T-cell (primary cell): ENCODE measurements around the gene FUT2. TPM values are rescaled to one million over a fixed set of nuclear protein-coding genes. Genes with fewer than 3 reads are reported as not detected.

Experiments used
- ATAC-seq, 4 experiments: fragments of 200-7000 bp in 3 of 4; fragments of 150-1000 bp in 1 of 4; cut with Tn5 transposase; replicated peaks in 1 of 4; 1 replicate in 3 of 4; 2 replicates in 1 of 4; pipeline ENCODE4 v1.10.0; 2021; ENCODE audit warnings: moderate library complexity in 3 of 4, mild to moderate bottlenecking in 2 of 4, moderate number of reproducible peaks in 1 of 4
- CTCF ChIA-PET, 2 donors: fragments of 300-600 bp; sonication (Branson Sonifier 250); formaldehyde crosslinking; loops; one replicate each; lab custom pipeline; 2022; ENCODE audit warnings: antibody characterized with exemption in 2 of 2; lab: Charles Lee
- POLR2A ChIA-PET, 2 donors: fragments of 300-600 bp; sonication (Branson Sonifier 250); formaldehyde crosslinking; loops; one replicate each; lab custom pipeline; 2022; ENCODE audit warnings: antibody characterized with exemption in 2 of 2; lab: Charles Lee
- DNase-seq, 35 experiments: peaks; one replicate each; pipeline versions ENCODE4 v3.0.0 to v3.0.0-alpha.2; 2013 to 2023
- H3K27ac ChIP-seq: one replicate; pipeline ENCODE4 v1.5.1; 2013; ENCODE audit warnings: low read length
- H3K27me3 ChIP-seq, 2 experiments: replicated peaks in 1 of 2; 1 replicate in 1 of 2; 2 replicates in 1 of 2; pipeline versions ENCODE4 v1.6.1 to v1.7.0; 2013; ENCODE audit warnings: low read length in 1 of 2, mixed read lengths in 1 of 2; ENCODE audit not compliant: control insufficient read depth in 2 of 2, insufficient read depth in 2 of 2; ENCODE audit errors: extremely low read depth in 1 of 2
- H3K36me3 ChIP-seq, 2 donors: 1 replicate in 1 of 2; 2 replicates in 1 of 2; pipeline versions ENCODE4 v1.6.1 to v1.7.0; 2013; ENCODE audit warnings: low read length in 1 of 2; ENCODE audit not compliant: control insufficient read depth in 2 of 2, insufficient read depth in 1 of 2; ENCODE audit errors: extremely low read depth in 1 of 2
- H3K4me1 ChIP-seq, 2 experiments: 1 replicate in 1 of 2; 2 replicates in 1 of 2; pipeline versions ENCODE4 v1.6.1 to v1.7.0; 2013; ENCODE audit warnings: low read length in 2 of 2, mixed read lengths in 1 of 2; ENCODE audit not compliant: insufficient read depth in 2 of 2, control insufficient read depth in 1 of 2; ENCODE audit errors: extremely low read depth in 1 of 2
- H3K4me3 ChIP-seq, 2 donors: 1 replicate in 1 of 2; 2 replicates in 1 of 2; pipeline versions ENCODE4 v1.5.1 to v1.7.0; 2013; ENCODE audit warnings: mild to moderate bottlenecking in 2 of 2, low read length in 1 of 2, moderate library complexity in 1 of 2; ENCODE audit not compliant: control insufficient read depth in 1 of 2; ENCODE audit errors: extremely low read depth in 1 of 2
- H3K9me3 ChIP-seq: 2 replicates; pipeline ENCODE4 v1.7.0; 2013
- H3K27ac Mint-ChIP-seq, 2 donors: one replicate each; pipeline ENCODE4 v1.8.0; 2020 to 2021; ENCODE audit warnings: mild to moderate bottlenecking in 2 of 2, mixed read lengths in 2 of 2
- H3K27me3 Mint-ChIP-seq, 2 donors: one replicate each; pipeline ENCODE4 v1.8.0; 2021 to 2022; ENCODE audit warnings: mixed read lengths in 2 of 2
- H3K36me3 Mint-ChIP-seq: one replicate; pipeline ENCODE4 v1.8.0; 2021; ENCODE audit warnings: mixed read lengths
- H3K4me1 Mint-ChIP-seq, 3 donors: one replicate each; pipeline ENCODE4 v1.8.0; 2020 to 2022; ENCODE audit warnings: mixed read lengths in 3 of 3, mild to moderate bottlenecking in 1 of 3
- H3K4me3 Mint-ChIP-seq, 3 donors: one replicate each; pipeline ENCODE4 v1.8.0; 2020 to 2022; ENCODE audit warnings: mild to moderate bottlenecking in 3 of 3, mixed read lengths in 3 of 3, moderate library complexity in 3 of 3
- H3K9me3 Mint-ChIP-seq, 3 donors: one replicate each; pipeline ENCODE4 v1.8.0; 2020 to 2022; ENCODE audit warnings: mixed read lengths in 3 of 3
- WGBS: methylation state at CpG from one replicate; pipeline ENCODE4 v1.1.5; 2013; ENCODE audit warnings: missing lambda C conversion rate; ENCODE audit not compliant: insufficient coverage; 5-methylcytosine and 5-hydroxymethylcytosine counted together
- total RNA-seq, 35 experiments: library from RNA in 6 of 35; stranded (reverse) in 6 of 35; fragments of 120-200 nt in 1 of 35; gene quantifications; one replicate each; pipeline versions ENCODE4 v1.2.1 to v1.2.4 and lab custom pipeline; 2013 to 2026

The FUT2 gene
- total RNA-seq, 5 donors from 2014 or later (not counting 1 experiment from before 2014, with no cell fraction given) = 0.16 TPM; not detected in 4

DNA sequence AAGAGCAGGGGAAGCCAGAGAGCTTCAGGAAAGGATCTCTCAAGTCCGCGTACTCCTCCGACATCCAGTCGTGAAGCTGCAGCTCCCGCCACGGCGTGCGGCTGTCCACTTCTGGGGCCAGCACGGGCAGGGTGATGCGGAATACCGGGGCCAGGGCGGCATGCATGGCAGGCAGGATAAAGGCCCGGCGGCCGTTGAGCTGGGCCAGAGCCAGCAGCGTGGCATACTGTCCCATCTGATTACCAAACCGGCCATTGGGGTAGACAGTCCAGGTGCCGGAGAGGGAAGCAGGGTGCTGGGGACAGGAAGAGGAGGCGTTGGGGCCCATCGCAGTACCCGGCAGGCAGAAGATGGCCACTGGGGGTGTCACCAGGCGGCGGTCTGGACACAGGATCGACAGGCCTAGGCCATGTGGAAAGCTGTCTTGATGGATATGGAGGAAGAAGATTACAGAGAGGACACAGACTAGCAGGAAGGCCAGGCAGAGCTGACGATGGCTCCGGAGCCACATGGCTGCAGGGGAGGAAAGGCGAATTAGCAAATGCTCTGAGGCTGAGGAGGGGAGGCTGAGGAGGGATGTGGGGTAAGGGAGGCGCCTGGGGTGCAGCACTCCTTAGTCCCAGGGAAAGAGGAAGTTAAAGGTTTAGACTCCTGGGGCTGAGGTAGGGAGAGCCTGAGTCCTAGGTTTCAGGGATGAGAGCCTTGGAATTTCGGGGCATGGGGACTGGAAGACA lies 55.2 kb downstream of the FUT2 start:
- Mint-ChIP-seq H3K27me3 (peaks cover 25 to 36% of the 10 kb centered on the region in 2 donors), H3K27ac (peak overlapping the region in 1 of 2 donors; percentile 31), H3K36me3 (no peaks in the 10 kb centered on the region), H3K4me3 (peak overlapping the region in 2 of 3 donors; percentile 29 to 84), H3K4me1 (peaks cover 18 to 26% (median 24%) of the 10 kb centered on the region in 3 donors), H3K9me3 (no peaks in the 10 kb centered on the region)
- Histone ChIP-seq H3K4me1 (peaks cover 2 to 30% of the 10 kb centered on the region in 2 experiments), H3K27me3 (peaks cover 0 to 69% of the 10 kb centered on the region in 2 experiments), H3K9me3 (no peaks in the 10 kb centered on the region), H3K27ac (no peak overlapping the region), H3K4me3 (no peak overlapping the region), H3K36me3 (no peaks in the 10 kb centered on the region)
- ChIA-PET POLR2A (no interaction called here), CTCF (no interaction called here)
- DNase-seq = no peak
- no peak for ATAC-seq
- WGBS = 93% methylated on average over 27 of the region's 29 CpGs

DNA sequence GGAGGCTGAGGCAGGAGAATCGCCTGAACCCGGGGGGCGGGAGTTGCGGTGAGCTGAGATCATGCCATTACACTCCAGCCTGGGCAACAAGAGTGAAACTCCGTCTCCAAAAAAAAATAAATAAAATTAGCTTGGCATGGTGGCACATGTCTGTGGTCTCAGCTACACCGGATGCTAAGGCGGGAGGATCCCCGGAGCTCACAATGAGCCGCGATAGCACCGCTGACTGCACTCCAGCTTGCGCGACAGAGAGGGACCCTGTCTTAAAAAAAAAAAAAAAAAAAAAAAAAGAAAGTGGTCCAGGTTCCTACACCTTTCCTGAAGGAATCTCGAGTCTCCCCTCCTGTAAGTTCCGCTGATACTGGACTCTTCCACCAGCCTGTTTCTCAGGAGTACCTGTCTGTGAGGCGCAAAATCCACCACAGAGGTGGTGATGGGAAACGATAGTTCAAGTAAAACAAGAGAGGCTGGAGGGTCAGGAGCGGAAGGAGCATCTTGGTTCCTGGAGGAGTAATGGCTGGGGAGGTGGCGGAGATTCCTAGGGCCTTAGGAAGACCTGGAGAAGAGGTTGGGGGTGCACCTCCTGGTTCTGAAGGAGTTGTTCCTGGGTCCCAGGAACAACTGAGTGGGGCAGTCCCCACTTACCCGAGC lies 56.2 kb downstream of the FUT2 start:
- Histone ChIP-seq H3K4me1 (peaks cover 2 to 25% of the 10 kb centered on the region in 2 experiments), H3K36me3 (no peaks in the 10 kb centered on the region), H3K4me3 (peak overlapping the region; percentile 40 to 54), H3K27me3 (peaks cover 0 to 68% of the 10 kb centered on the region in 2 experiments), H3K9me3 (no peaks in the 10 kb centered on the region), H3K27ac (no peak overlapping the region)
- ChIA-PET POLR2A (interaction anchor here in 1 of 2 donors (0.7 kb wide), 1 partner anchor 242 kb away, joined by 4 read pairs; the partner anchor contains the start of gene RUVBL2), CTCF (interaction anchor here in 1 of 2 donors (0.6 to 0.7 kb wide), 3 partner anchors 13 to 987 kb away, joined by 3 to 6 read pairs (median 4); no protein-coding TSS in a partner anchor)
- Mint-ChIP-seq H3K4me3 (peak overlapping the region; percentile 71 to 84 (median 74)), H3K36me3 (no peaks in the 10 kb centered on the region), H3K27ac (peak overlapping the region in 1 of 2 donors; percentile 40), H3K9me3 (no peaks in the 10 kb centered on the region), H3K4me1 (peaks cover 14 to 20% (median 19%) of the 10 kb centered on the region in 3 donors), H3K27me3 (peaks cover 20 to 31% of the 10 kb centered on the region in 2 donors)
- DNase-seq (peak in 4 of 35 experiments; percentile 13 to 40 (median 22)), ATAC-seq (peak; percentile 43 to 59 (median 45))
- WGBS = 2% methylated on average over 13 of the region's 20 CpGs

DNA sequence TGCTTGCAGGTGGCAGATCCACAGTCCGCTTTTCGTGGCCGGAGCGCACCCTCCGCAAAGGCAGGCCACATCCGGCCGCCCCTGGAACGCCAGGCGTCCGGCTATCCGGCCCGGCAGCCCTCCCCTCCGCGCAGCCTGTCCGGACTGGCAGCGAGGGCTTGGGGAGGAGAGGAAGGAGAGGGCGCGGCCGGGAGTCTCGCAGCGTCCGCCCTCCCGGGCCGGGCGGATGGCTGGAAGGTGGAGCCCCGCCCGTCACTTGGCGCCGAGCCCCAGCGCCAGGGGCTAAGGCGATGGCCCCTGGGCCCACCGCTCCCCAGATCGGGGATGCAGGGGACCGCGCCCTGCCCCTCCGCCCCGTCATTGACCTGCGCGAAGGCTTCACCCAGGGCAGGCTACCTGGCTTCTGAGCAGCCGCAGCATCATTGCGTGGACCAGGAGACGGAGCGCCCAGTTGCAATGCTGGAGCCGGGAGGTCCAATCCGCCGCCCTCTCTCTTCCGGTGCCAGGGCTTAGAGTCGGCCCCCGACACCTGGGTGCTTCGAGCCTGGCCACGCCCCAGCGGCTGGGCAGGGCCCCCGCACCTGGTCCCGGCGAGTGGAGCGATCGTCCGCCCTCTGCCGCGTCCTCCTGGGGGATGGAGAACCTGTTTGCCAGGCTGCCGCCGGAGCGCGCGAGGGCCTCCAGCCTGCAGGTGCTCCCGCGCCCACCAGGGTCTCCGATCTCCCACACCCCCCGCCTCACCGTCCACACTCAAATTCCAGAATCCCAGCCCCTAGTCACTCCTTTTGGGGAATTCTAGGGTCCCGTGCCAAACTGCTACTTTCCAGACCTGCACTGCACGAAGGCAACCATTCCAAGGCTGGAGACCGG lies 57.0 kb downstream of the FUT2 start, which contains the start of gene FUT1:
FUT1 (minus strand) TSS at position 146 of the 870 bp plus-strand sequence. CDS start 1,360 bp downstream, outside the sequence.
- peaks cover 2 to 21% of the 10 kb centered on the region in 2 experiments for H3K4me1 ChIP-seq
- Mint-ChIP-seq H3K36me3 (no peaks in the 10 kb centered on the region), H3K27ac (peak within 1 kb of the TSS in 1 of 2 donors; percentile 81), H3K4me1 (peaks cover 12 to 20% (median 19%) of the 10 kb centered on the region in 3 donors), H3K9me3 (no peaks in the 10 kb centered on the region), H3K4me3 (peak within 1 kb of the TSS; percentile 71 to 84 (median 74)), H3K27me3 (peaks cover 20 to 31% of the 10 kb centered on the region in 2 donors)
- H3K36me3 ChIP-seq = no peaks in the 10 kb centered on the region
- WGBS = 1% methylated on average over 59 of the region's 73 CpGs
- ChIA-PET POLR2A (no interaction called here), CTCF (no interaction called here)
- ATAC-seq (peak; percentile 71 to 75 (median 73)), DNase-seq (peak in 21 of 35 experiments; percentile 17 to 48 (median 28))
- H3K4me3 ChIP-seq = peak within 1 kb of the TSS; percentile 40 to 54
- peaks cover 0 to 70% of the 10 kb centered on the region in 2 experiments for H3K27me3 ChIP-seq
- no peaks in the 10 kb centered on the region for H3K9me3 ChIP-seq
- no peak within 1 kb of the TSS for H3K27ac ChIP-seq

DNA sequence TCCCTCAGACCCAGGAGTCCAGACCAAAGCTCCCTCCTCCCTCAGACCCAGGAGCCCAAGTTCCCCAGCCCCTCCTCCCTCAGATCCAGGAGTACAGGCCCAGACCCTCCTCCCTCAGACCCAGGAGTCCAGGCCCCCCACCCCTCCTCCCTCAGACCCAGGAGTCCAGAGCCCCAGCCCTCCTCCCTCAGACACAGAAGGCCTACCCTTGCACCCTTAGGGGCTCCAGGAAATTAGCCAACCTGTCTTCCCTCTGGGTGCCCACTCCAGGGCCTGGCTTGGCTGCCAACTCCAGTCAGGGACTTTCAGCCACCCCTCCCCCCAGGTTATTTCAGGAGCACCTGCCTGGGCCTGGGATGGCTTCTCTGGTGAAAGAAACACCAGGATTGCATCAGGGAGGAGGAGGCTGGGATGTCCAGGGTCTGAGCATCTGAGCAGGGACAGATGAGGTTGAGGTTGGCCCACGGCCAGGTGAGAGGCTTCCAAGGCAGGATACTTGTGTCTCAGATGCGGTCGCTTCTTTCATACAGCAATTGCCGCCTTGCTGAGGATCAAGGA lies 59.4 kb downstream of the FUT2 start, which contains the start of gene FGF21:
FGF21 (plus strand) TSS at position 441 of the 558 bp plus-strand sequence. CDS start 713 bp downstream, outside the sequence.
- Mint-ChIP-seq H3K4me1 (peaks cover 12 to 19% (median 19%) of the 10 kb centered on the region in 3 donors), H3K9me3 (no peaks in the 10 kb centered on the region), H3K4me3 (peak within 1 kb of the TSS in 1 of 3 donors; percentile 84), H3K27me3 (peaks cover 20 to 31% of the 10 kb centered on the region in 2 donors), H3K36me3 (no peaks in the 10 kb centered on the region), H3K27ac (no peak within 1 kb of the TSS)
- POLR2A ChIA-PET = interaction anchor here in 1 of 2 donors (0.7 kb wide), 1 partner anchor 122 kb away, joined by 3 read pairs; no protein-coding TSS in a partner anchor
- DNase-seq (no peak), ATAC-seq (no peak)
- 72% methylated on average over 3 of the region's 4 CpGs for WGBS
- H3K9me3 ChIP-seq = no peaks in the 10 kb centered on the region
- no peaks in the 10 kb centered on the region for H3K36me3 ChIP-seq
- peaks cover 2 to 21% of the 10 kb centered on the region in 2 experiments for H3K4me1 ChIP-seq
- H3K4me3 ChIP-seq = no peak within 1 kb of the TSS
- CTCF ChIA-PET = no interaction called here
- peaks cover 0 to 81% of the 10 kb centered on the region in 2 experiments for H3K27me3 ChIP-seq
- H3K27ac ChIP-seq = no peak within 1 kb of the TSS
